ENCODE data around the gene PLA2G4B.

- TF ChIP-seq CTCF (conservative IDR thresholded peaks at IDR 0.05; ENCODE audit: low read length) (no peak), EZH2phosphoT487 (IDR thresholded peaks at IDR 0.05; ENCODE audit: borderline replicate concordance) (no peak)
Observed at GRCh38 chr15:41824062-41824745, 14.4 kb upstream of the PLA2G4B start.
